ENCODE data around the gene HCFC1R1. TPM values are rescaled to one million over a fixed set of nuclear protein-coding genes. Genes with fewer than 3 reads are reported as not detected.
A peak's percentile ranks its signal among the peaks of the same experiment; 100 is the strongest.

HCFC1R1 gene
- total and polyA plus RNA-seq, 2 experiments from 2014 or later, result 35.7 to 158 TPM

GRCh38 chr16:3066440-3066748, 42.7 kb upstream of the HCFC1R1 start:
- no peaks in the 10 kb centered on the region for H3K9me3 ChIP-seq (ENCODE audit: low read depth)
- H3K9me2 ChIP-seq (replicated peaks; ENCODE audit: insufficient read depth), result no peaks in the 10 kb centered on the region
- WGBS (ENCODE audit: low lambda C conversion rate, missing lambda C conversion rate), result 95% methylated on average over 7 of the region's 7 CpGs
- H2AFZ ChIP-seq, result no peak overlapping the region
- H4K20me1 ChIP-seq (ENCODE audit: insufficient read depth, poor library complexity, severe bottlenecking), result no peaks in the 10 kb centered on the region
- no peaks in the 10 kb centered on the region for H3K36me3 ChIP-seq (replicated peaks; ENCODE audit: insufficient read depth, low read depth)
- no peak for DNase-seq (ENCODE audit: low spot score)
- TF ChIP-seq EZH2phosphoT487 (IDR thresholded peaks at IDR 0.05; ENCODE audit: low read depth, severe bottlenecking, unreplicated experiment) (no peak), EZH2 (IDR thresholded peaks at IDR 0.05; ENCODE audit: borderline replicate concordance) (no peak), CTCF (IDR thresholded peaks at IDR 0.05; ENCODE audit: poor library complexity) (no peak)
- no peak overlapping the region for H3K4me3 ChIP-seq
- H3K4me1 ChIP-seq (ENCODE audit: insufficient read depth), result peaks cover 5% of the 10 kb centered on the region
- no peaks in the 10 kb centered on the region for H3K27me3 ChIP-seq
- no peak overlapping the region for H3K27ac ChIP-seq
- H3K4me2 ChIP-seq, result peak overlapping the region; percentile 66
- no peaks in the 10 kb centered on the region for H3K79me2 ChIP-seq

DNA sequence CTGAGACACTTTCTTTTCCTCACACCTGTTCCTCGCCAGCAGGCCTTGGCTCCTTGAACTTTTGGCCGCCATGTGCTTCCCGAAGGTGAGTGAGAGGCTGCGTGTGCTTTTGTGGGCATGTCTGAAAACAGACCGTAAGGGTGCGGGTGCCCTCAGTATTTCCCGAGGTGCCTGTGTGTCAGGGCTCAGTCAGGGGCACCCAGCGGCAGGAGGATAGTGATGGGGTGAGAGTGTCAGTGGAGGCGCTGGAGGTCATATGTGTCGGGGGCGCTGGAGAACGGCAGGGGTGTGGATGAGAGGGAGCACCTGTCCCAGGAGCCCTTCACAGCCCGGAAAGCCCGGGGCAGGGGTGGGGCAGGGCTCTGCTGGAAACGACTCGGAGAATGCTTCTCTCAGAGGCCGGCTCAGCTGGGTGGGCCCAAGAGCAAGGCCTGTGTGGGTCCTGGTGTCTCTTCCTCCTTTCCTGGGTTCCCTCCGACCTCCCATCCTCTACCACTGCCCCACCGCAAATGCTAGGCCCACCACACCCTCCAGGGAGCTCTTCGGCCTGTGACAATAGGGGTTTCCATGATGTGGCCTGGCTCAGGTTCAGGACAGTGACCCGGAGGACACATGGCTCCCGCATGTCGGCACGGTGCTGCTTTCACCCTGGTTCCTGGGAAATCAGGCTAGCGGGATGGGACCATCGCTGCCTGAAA, 42.1 kb upstream of the HCFC1R1 start:
- Histone ChIP-seq H3K27me3 (no peaks in the 10 kb centered on the region), H3K27ac (peak overlapping the region; percentile 89), H3K9me2 (replicated peaks; ENCODE audit: insufficient read depth) (no peaks in the 10 kb centered on the region), H3K9me3 (ENCODE audit: low read depth) (no peaks in the 10 kb centered on the region), H4K20me1 (ENCODE audit: insufficient read depth, poor library complexity, severe bottlenecking) (no peaks in the 10 kb centered on the region), H3K4me1 (ENCODE audit: insufficient read depth) (peaks cover 5% of the 10 kb centered on the region), H3K4me2 (peak overlapping the region; percentile 66), H3K4me3 (no peak overlapping the region), H3K36me3 (replicated peaks; ENCODE audit: insufficient read depth, low read depth) (no peaks in the 10 kb centered on the region), H3K79me2 (no peaks in the 10 kb centered on the region), H2AFZ (no peak overlapping the region)
- TF ChIP-seq EZH2phosphoT487 (IDR thresholded peaks at IDR 0.05; ENCODE audit: low read depth, severe bottlenecking, unreplicated experiment), result no peak
- no peak for DNase-seq (ENCODE audit: low spot score)
- 91% methylated on average over 26 of the region's 26 CpGs for WGBS (ENCODE audit: low lambda C conversion rate, missing lambda C conversion rate)

GRCh38 chr16:3065069-3065741, 41.5 kb upstream of the HCFC1R1 start, which contains the start of gene IL32:
Gene IL32 (plus strand): TSS chr16:3065640. CDS start chr16:3065812, 172 bp downstream.
- H3K4me1 ChIP-seq (ENCODE audit: insufficient read depth), result peaks cover 5% of the 10 kb centered on the region
- peak within 1 kb of the TSS; percentile 66 for H3K4me2 ChIP-seq
- H3K9me2 ChIP-seq (replicated peaks; ENCODE audit: insufficient read depth), result no peaks in the 10 kb centered on the region
- H3K27ac ChIP-seq, result peak within 1 kb of the TSS; percentile 89
- no peaks in the 10 kb centered on the region for H3K27me3 ChIP-seq
- DNase-seq (ENCODE audit: low spot score), result peak; percentile 89
- no peak for TF ChIP-seq CTCF (IDR thresholded peaks at IDR 0.05; ENCODE audit: poor library complexity)
- H2AFZ ChIP-seq, result no peak within 1 kb of the TSS
- H3K9me3 ChIP-seq (ENCODE audit: low read depth), result no peaks in the 10 kb centered on the region
- H3K4me3 ChIP-seq, result no peak within 1 kb of the TSS
- no peaks in the 10 kb centered on the region for H3K36me3 ChIP-seq (replicated peaks; ENCODE audit: insufficient read depth, low read depth)
- WGBS (ENCODE audit: low lambda C conversion rate, missing lambda C conversion rate), result 73% methylated on average over 13 of the region's 13 CpGs
- H4K20me1 ChIP-seq (ENCODE audit: insufficient read depth, poor library complexity, severe bottlenecking), result no peaks in the 10 kb centered on the region
- H3K79me2 ChIP-seq, result no peaks in the 10 kb centered on the region

DNA sequence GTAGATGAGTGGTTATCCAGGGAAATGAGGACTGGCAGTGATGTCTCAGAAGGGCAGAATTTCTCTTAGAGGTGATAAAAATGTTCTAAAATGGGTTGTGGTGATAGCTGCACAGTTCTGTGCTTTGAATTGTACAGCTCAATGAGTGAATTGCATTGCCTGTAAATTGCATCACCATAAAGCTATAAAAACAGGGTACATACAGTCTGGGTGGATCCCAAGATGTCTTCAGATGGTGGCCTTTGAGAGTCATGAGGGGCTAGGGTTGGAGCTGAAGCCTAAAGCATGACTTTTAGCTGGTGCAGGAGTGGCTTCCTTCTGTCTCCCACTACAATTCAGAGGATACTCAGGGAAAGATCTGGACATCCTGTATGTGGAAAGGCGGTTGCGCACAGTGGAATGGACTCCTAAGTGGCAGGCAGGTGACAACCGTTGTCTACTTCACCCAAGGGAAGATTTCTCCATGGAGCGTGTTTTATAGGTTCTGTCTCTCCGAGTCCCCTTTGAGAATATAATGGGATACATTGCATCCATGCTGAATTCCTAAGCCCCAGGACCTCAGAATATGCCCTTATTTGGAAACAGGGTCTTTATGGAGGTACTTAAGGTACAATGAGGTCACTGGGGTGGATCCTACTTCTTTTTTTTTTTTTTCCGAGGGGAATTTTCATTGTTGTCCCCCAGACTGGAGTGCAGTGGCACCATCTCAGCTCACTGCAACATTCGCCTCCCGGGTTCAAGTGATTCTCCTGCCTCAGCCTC, 40.1 kb upstream of the HCFC1R1 start:
- peaks cover 12% of the 10 kb centered on the region for H3K4me1 ChIP-seq (ENCODE audit: insufficient read depth)
- no peak overlapping the region for H3K4me3 ChIP-seq

More for the DNA sequence above, 40.1 kb upstream of the HCFC1R1 start:
- Histone ChIP-seq H3K27ac (peak overlapping the region; percentile 89), H4K20me1 (ENCODE audit: insufficient read depth, poor library complexity, severe bottlenecking) (no peaks in the 10 kb centered on the region), H3K4me2 (no peak overlapping the region), H3K79me2 (no peaks in the 10 kb centered on the region), H3K9me3 (ENCODE audit: low read depth) (no peaks in the 10 kb centered on the region), H3K9me2 (replicated peaks; ENCODE audit: insufficient read depth) (no peaks in the 10 kb centered on the region), H2AFZ (no peak overlapping the region), H3K27me3 (no peaks in the 10 kb centered on the region), H3K36me3 (replicated peaks; ENCODE audit: insufficient read depth, low read depth) (no peaks in the 10 kb centered on the region)
- WGBS (ENCODE audit: low lambda C conversion rate, missing lambda C conversion rate), result 95% methylated on average over 8 of the region's 8 CpGs
- no peak for DNase-seq (ENCODE audit: low spot score)
- no peak for TF ChIP-seq EZH2phosphoT487 (IDR thresholded peaks at IDR 0.05; ENCODE audit: low read depth, severe bottlenecking, unreplicated experiment)
- TF ChIP-seq CTCF (IDR thresholded peaks at IDR 0.05; ENCODE audit: poor library complexity), result no peak
- no peak for TF ChIP-seq EZH2 (IDR thresholded peaks at IDR 0.05; ENCODE audit: borderline replicate concordance)

Data from hepatocyte (in vitro differentiated cells).